HFFc6 (cell line): Measurements from ENCODE around the gene CALCR. TPM values are rescaled to one million over a fixed set of nuclear protein-coding genes. Genes with fewer than 3 reads are reported as not detected.

Experiments used
- DNase-seq: peaks from one replicate; pipeline ENCODE4 v3.0.0-alpha.2; 2018
- H3K27ac Mint-ChIP-seq: 2 replicates; pipeline ENCODE4 v1.8.0; 2020; ENCODE audit warnings: mild to moderate bottlenecking, mixed read lengths
- H3K27me3 Mint-ChIP-seq: 2 replicates; pipeline ENCODE4 v1.8.0; 2021; ENCODE audit warnings: mild to moderate bottlenecking, moderate library complexity, mixed read lengths; ENCODE audit not compliant: insufficient read depth
- H3K36me3 Mint-ChIP-seq: 2 replicates; pipeline ENCODE4 v1.8.0; 2021; ENCODE audit warnings: low read depth, mixed read lengths
- H3K4me1 Mint-ChIP-seq: 2 replicates; pipeline ENCODE4 v1.8.0; 2020; ENCODE audit warnings: low read depth, mixed read lengths
- H3K4me3 Mint-ChIP-seq: 2 replicates; pipeline ENCODE4 v1.8.0; 2020; ENCODE audit warnings: mild to moderate bottlenecking, moderate library complexity, mixed read lengths
- H3K9me3 Mint-ChIP-seq: 2 replicates; pipeline ENCODE4 v1.8.0; 2020; ENCODE audit warnings: mild to moderate bottlenecking, mixed read lengths
- total RNA-seq, 6 experiments: library from RNA; stranded (reverse); fragmentation: NEBNext Ultra II Directional; extraction: Animal tissue kit (Norgen Biotek cat#: 25700); gene quantifications; 2 replicates in 1 of 6; 3 replicates in 5 of 6; pipeline ENCODE4 v1.2.3, GENCODE V29; 2021
- TF ChIP-seq, protein P1 (sequence below): fragments of 200-600 bp; sonication (generic); IDR thresholded peaks from 2 replicates; pipeline ENCODE4 v1.5.0; 2021; ENCODE audit warnings: antibody characterized with exemption, mild to moderate bottlenecking

CALCR gene
- total RNA-seq, 6 experiments from 2014 or later: not detected

DNA sequence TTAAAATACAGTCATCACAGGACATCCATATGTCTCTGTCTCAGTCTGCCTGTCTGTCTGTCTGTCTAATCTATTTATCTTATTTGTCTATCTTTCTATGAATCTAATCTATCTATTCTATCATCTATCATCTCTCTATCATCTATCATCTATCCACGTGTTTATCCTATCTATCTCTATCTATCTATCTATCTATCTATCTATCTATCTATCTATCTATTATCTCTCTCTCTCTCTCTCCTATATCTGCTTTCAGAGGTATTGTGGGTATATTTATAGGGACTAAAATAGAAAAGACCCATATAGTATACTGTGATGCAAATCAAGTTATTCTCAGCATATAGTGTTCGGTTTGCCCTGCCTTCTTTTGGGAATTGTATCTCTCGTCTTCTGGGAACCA lies 174.9 kb downstream of the CALCR start:
- DNase-seq: no peak
- TF ChIP-seq, protein P1, sequence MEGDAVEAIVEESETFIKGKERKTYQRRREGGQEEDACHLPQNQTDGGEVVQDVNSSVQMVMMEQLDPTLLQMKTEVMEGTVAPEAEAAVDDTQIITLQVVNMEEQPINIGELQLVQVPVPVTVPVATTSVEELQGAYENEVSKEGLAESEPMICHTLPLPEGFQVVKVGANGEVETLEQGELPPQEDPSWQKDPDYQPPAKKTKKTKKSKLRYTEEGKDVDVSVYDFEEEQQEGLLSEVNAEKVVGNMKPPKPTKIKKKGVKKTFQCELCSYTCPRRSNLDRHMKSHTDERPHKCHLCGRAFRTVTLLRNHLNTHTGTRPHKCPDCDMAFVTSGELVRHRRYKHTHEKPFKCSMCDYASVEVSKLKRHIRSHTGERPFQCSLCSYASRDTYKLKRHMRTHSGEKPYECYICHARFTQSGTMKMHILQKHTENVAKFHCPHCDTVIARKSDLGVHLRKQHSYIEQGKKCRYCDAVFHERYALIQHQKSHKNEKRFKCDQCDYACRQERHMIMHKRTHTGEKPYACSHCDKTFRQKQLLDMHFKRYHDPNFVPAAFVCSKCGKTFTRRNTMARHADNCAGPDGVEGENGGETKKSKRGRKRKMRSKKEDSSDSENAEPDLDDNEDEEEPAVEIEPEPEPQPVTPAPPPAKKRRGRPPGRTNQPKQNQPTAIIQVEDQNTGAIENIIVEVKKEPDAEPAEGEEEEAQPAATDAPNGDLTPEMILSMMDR: no peak
- Mint-ChIP-seq H3K9me3 (no peaks in the 10 kb centered on the region), H3K27me3 (peaks cover 12% of the 10 kb centered on the region), H3K27ac (no peak overlapping the region), H3K4me1 (no peaks in the 10 kb centered on the region), H3K4me3 (no peak overlapping the region), H3K36me3 (no peaks in the 10 kb centered on the region)

DNA sequence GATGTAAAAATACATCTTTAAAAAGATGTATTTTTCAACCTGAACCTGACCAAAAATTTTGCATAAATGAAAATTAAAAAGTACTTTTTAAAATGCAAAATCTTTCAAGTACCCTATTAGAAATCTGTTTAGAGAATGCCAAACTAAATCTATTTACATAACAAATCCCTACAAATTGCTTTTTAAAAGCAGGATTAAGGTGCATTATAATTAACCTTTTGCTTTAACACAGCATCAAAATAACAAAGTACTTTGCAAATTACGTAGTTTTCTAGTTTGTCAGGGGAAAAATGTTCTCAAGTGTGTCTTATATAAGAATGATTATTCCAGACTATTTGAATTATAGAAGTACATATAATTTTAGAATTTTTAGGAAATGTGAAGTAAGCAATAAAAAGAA lies 181.5 kb downstream of the CALCR start:
- no peaks in the 10 kb centered on the region for H3K4me1 Mint-ChIP-seq
- TF ChIP-seq, protein P1: no peak
- DNase-seq: no peak
- no peaks in the 10 kb centered on the region for H3K36me3 Mint-ChIP-seq
- peaks cover 4% of the 10 kb centered on the region for H3K27me3 Mint-ChIP-seq
- H3K27ac Mint-ChIP-seq: no peak overlapping the region
- no peaks in the 10 kb centered on the region for H3K9me3 Mint-ChIP-seq
- no peak overlapping the region for H3K4me3 Mint-ChIP-seq

GRCh38 chr7:93390660-93391059 lies 183.9 kb downstream of the CALCR start:
- Mint-ChIP-seq H3K4me3 (no peak overlapping the region), H3K4me1 (no peaks in the 10 kb centered on the region), H3K36me3 (no peaks in the 10 kb centered on the region), H3K27me3 (peaks cover 1% of the 10 kb centered on the region; the same call in 1 of the 2 replicates), H3K27ac (no peak overlapping the region), H3K9me3 (no peaks in the 10 kb centered on the region)
- TF ChIP-seq, protein P1: no peak
- no peak for DNase-seq

- TF ChIP-seq, protein P1: no peak
- Mint-ChIP-seq H3K27me3 (peaks cover 2% of the 10 kb centered on the region), H3K36me3 (no peaks in the 10 kb centered on the region)
These were observed 192.2 kb downstream of the CALCR start for GRCh38 chr7:93382362-93382761.

DNA sequence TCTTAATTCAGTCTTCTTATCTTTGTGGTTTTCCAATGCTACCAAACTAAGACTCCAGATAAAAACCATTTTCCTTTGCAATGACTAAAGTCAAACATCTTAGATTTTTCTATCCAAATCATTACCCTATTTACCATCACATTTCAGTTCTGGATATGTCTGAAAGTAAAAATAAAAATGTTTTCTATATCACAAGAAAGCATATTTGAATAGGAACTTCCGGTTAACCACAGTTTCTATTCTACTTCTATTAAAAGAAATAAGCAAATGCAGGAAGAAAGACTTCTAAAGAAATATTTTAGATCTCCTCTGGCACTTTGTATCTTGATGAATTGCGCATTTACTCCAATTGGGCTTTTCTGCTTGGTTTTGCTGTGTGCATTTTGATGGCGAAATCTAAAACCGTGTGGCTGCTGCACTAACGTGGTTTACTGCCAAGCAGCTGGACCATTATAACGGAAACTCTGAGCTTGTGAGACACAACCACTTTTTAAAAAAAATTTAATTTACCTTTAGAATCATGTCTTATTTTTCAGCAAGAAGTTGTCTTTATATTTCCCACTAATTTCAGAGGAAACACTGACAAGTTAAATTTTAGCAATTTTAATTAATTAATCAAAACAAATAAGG lies 196.3 kb downstream of the CALCR start:
- DNase-seq: no peak
- H3K9me3 Mint-ChIP-seq: no peaks in the 10 kb centered on the region
- H3K4me1 Mint-ChIP-seq: no peaks in the 10 kb centered on the region
- TF ChIP-seq, protein P1: no peak
- H3K27ac Mint-ChIP-seq: no peak overlapping the region
- no peak overlapping the region for H3K4me3 Mint-ChIP-seq
- H3K36me3 Mint-ChIP-seq: no peaks in the 10 kb centered on the region
- H3K27me3 Mint-ChIP-seq: peaks cover 11% of the 10 kb centered on the region

More at GRCh38 chr7:93382362-93382761, 192.2 kb downstream of the CALCR start:
- H3K9me3 Mint-ChIP-seq: no peaks in the 10 kb centered on the region
- H3K4me1 Mint-ChIP-seq: no peaks in the 10 kb centered on the region
- no peak for DNase-seq
- no peak overlapping the region for H3K4me3 Mint-ChIP-seq
- no peak overlapping the region for H3K27ac Mint-ChIP-seq
